Ascending aorta (tissue), 2 donors: ENCODE measurements around the gene MTF2. TPM values are rescaled to one million over a fixed set of nuclear protein-coding genes. Genes with fewer than 3 reads are reported as not detected.

Source experiments
- DNase-seq, 2 donors: peaks; one replicate each; pipeline ENCODE4 v3.0.0-alpha.2; 2019; ENCODE audit warnings: low spot score in 2 of 2
- H3K27ac ChIP-seq, 2 donors: fragments of 200-600 bp; sonication (generic); one replicate each; pipeline ENCODE4 v1.5.1; 2016 to 2017; ENCODE audit warnings: mild to moderate bottlenecking in 1 of 2
- H3K27me3 ChIP-seq: fragments of 200-600 bp; sonication (generic); one replicate; pipeline ENCODE4 v1.5.1; 2017
- H3K36me3 ChIP-seq, 2 donors: fragments of 200-600 bp; sonication (generic); one replicate each; pipeline ENCODE4 v1.5.1; 2016
- H3K4me1 ChIP-seq, 2 donors: fragments of 200-600 bp; sonication (generic); one replicate each; pipeline ENCODE4 v1.5.1; 2016 to 2017; ENCODE audit warnings: mild to moderate bottlenecking in 1 of 2
- H3K4me3 ChIP-seq, 2 donors: fragments of 200-600 bp; sonication (generic); one replicate each; pipeline ENCODE4 v1.5.1; 2016 to 2017; ENCODE audit warnings: mild to moderate bottlenecking in 1 of 2
- H3K9me3 ChIP-seq, 2 donors: fragments of 200-600 bp; sonication (generic); one replicate each; pipeline ENCODE4 v1.5.1; 2016
- intact Hi-C: fragments of 100-400 bp; cut with DNase I; formaldehyde crosslinking; loops from one replicate; pipeline ENCODE4 v1.15.1; 2023
- total RNA-seq: library from RNA; depleted of rRNA; stranded (reverse); fragments of >200 nt; gene quantifications from one replicate; pipeline ENCODE4 v1.1.0, GENCODE V29; 2016
- TF ChIP-seq, protein P1 (sequence below), 3 experiments: fragments of 200-600 bp in 2 of 3; fragments of 450-650 bp in 1 of 3; sonication (generic) in 2 of 3; IDR thresholded peaks; one replicate each; pipeline ENCODE4 v1.5.1; 2016 to 2019; ENCODE audit warnings: antibody characterized with exemption in 3 of 3, mild to moderate bottlenecking in 1 of 3, moderate library complexity in 1 of 3

Gene MTF2
- total RNA-seq, 1 donor from 2014 or later = 2.3 TPM

DNA sequence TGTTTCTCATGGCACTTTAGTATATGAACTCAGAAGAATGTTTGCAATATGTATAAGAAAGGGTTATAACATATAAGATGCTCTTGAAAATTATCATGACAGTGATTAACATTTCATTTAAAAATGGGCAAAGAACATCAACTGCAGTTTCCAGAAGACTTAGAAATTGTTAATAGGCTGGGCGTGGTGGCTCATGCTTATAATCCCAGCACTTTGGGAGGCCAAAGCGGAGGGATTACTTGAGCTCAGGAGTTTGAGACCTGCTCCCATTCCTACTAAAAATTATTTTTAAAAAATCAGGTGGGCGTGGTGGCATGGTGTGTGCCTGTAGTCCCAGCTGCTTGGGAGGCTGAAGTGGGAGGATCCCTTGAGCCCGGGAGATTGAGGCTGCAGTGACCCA is 23.1 kb downstream of the MTF2 start:
- TF ChIP-seq, protein P1, sequence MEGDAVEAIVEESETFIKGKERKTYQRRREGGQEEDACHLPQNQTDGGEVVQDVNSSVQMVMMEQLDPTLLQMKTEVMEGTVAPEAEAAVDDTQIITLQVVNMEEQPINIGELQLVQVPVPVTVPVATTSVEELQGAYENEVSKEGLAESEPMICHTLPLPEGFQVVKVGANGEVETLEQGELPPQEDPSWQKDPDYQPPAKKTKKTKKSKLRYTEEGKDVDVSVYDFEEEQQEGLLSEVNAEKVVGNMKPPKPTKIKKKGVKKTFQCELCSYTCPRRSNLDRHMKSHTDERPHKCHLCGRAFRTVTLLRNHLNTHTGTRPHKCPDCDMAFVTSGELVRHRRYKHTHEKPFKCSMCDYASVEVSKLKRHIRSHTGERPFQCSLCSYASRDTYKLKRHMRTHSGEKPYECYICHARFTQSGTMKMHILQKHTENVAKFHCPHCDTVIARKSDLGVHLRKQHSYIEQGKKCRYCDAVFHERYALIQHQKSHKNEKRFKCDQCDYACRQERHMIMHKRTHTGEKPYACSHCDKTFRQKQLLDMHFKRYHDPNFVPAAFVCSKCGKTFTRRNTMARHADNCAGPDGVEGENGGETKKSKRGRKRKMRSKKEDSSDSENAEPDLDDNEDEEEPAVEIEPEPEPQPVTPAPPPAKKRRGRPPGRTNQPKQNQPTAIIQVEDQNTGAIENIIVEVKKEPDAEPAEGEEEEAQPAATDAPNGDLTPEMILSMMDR (IDR thresholded peaks at IDR 0.05) = no peak
- peaks cover 0 to 4% of the 10 kb centered on the region in 2 donors for H3K9me3 ChIP-seq
- DNase-seq = no peak
- no peaks in the 10 kb centered on the region for H3K4me1 ChIP-seq
- no peaks in the 10 kb centered on the region for H3K36me3 ChIP-seq
- H3K27me3 ChIP-seq = no peaks in the 10 kb centered on the region
- intact Hi-C loops = no loop called here
- no peak overlapping the region for H3K4me3 ChIP-seq
- no peak overlapping the region for H3K27ac ChIP-seq

DNA sequence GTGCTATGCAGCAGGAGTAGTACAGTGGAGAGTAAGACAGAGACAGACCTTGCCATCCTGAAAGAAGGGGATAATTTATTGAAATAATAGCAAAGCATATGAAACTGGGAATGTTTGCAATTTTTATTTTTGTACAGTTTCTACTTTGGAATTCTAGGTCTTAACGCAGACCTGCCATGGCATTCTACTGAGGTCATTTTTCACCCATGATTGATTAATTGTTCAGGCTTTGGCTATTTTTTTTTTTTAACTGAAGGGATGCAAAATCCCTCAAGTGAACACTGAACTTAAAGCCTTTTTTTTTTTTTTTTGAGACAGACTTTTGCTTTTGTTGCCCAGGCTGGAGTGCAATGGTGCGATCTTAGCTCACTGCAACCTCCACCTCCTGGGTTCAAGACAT is 27.1 kb downstream of the MTF2 start:
- Histone ChIP-seq H3K9me3 (peaks cover 0 to 6% of the 10 kb centered on the region in 2 donors), H3K27me3 (no peaks in the 10 kb centered on the region), H3K4me1 (peaks cover 0 to 2% of the 10 kb centered on the region in 2 donors), H3K27ac (no peak overlapping the region), H3K36me3 (no peaks in the 10 kb centered on the region), H3K4me3 (no peak overlapping the region)
- TF ChIP-seq, protein P1 (IDR thresholded peaks at IDR 0.05) = no peak
- DNase-seq = no peak
- intact Hi-C loops = no loop called here

- DNase-seq = no peak
- Histone ChIP-seq H3K4me3 (no peak overlapping the region), H3K27ac (no peak overlapping the region), H3K9me3 (peaks cover 0 to 6% of the 10 kb centered on the region in 2 donors), H3K36me3 (no peaks in the 10 kb centered on the region), H3K4me1 (peaks cover 0 to 9% of the 10 kb centered on the region in 2 donors), H3K27me3 (no peaks in the 10 kb centered on the region)
- TF ChIP-seq, protein P1 (IDR thresholded peaks at IDR 0.05) = no peak
- intact Hi-C loops = no loop called here
Measured at GRCh38 chr1:93107395-93107794, 28.3 kb downstream of the MTF2 start.

GRCh38 chr1:93108335-93108734 is 29.3 kb downstream of the MTF2 start:
- no peak for DNase-seq
- no peaks in the 10 kb centered on the region for H3K36me3 ChIP-seq
- peaks cover 0 to 6% of the 10 kb centered on the region in 2 donors for H3K9me3 ChIP-seq
- intact Hi-C loops = no loop called here
- H3K4me3 ChIP-seq = no peak overlapping the region
- no peak overlapping the region for H3K27ac ChIP-seq
- H3K27me3 ChIP-seq = no peaks in the 10 kb centered on the region
- TF ChIP-seq, protein P1 (IDR thresholded peaks at IDR 0.05) = no peak
- peaks cover 0 to 9% of the 10 kb centered on the region in 2 donors for H3K4me1 ChIP-seq

- H3K36me3 ChIP-seq = no peaks in the 10 kb centered on the region
- peaks cover 0 to 6% of the 10 kb centered on the region in 2 donors for H3K9me3 ChIP-seq
- no peak overlapping the region for H3K4me3 ChIP-seq
- no peak overlapping the region for H3K27ac ChIP-seq
- TF ChIP-seq, protein P1 (IDR thresholded peaks at IDR 0.05) = no peak
- H3K4me1 ChIP-seq = peaks cover 0 to 9% of the 10 kb centered on the region in 2 donors
- intact Hi-C loops = no loop called here
- DNase-seq = no peak
- no peaks in the 10 kb centered on the region for H3K27me3 ChIP-seq
Measured at GRCh38 chr1:93109578-93109977, 30.5 kb downstream of the MTF2 start.

DNA sequence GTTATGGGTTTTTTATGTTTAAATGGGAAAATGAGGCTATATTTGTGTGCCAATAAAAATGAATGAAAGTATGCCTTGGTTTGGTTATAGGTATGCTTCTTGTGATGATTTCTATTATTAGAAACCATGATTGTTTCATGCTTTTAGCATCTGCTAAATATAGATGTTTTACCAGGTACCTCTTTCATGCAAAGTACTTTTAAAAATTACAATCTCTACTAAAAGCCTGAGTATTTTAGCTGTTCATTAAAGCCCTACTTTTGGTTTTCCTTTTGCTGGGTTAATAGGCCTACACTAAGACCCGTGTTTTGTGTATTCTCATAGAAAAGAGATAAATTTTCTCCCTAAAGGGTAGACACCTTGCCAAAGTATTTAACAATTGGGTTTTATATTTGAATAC is 32.0 kb downstream of the MTF2 start:
- H3K27ac ChIP-seq = peak overlapping the region; percentile 17 to 46
- no peak for DNase-seq

More for the DNA sequence above, 32.0 kb downstream of the MTF2 start:
- intact Hi-C loops = no loop called here
- TF ChIP-seq, protein P1 (IDR thresholded peaks at IDR 0.05) = no peak
- H3K4me3 ChIP-seq = no peak overlapping the region
- peaks cover 0 to 9% of the 10 kb centered on the region in 2 donors for H3K4me1 ChIP-seq
- H3K9me3 ChIP-seq = peaks cover 0 to 6% of the 10 kb centered on the region in 2 donors
- H3K36me3 ChIP-seq = peaks cover 4 to 11% of the 10 kb centered on the region in 2 donors
- no peaks in the 10 kb centered on the region for H3K27me3 ChIP-seq
